Activated CD4-positive, CD25-positive, alpha-beta regulatory T cell treated with anti-CD3 and anti-CD28 coated beads, Interleukin-2, amount 50 U/mL, for 72 hours (primary cell): ENCODE measurements around the gene GLB1L.
"Not testable (repeated sequence)": the region's sequence is repeated elsewhere in the genome, so short reads cannot be mapped to it uniquely, and the experiment has no call there.

Experiments used
- DNase-seq: peaks from one replicate; pipeline ENCODE4 v3.0.0; 2021

Gene GLB1L

GRCh38 chr2:219245148-219245898 is at the start of gene GLB1L, which contains the start of gene STK16:
GLB1L (minus strand) TSS chr2:219245444; CDS start chr2:219243573, 1,871 bp downstream.
STK16 (plus strand) TSS chr2:219245479; CDS start chr2:219246000, 521 bp downstream.
- DNase-seq: peak; percentile 94

DNA sequence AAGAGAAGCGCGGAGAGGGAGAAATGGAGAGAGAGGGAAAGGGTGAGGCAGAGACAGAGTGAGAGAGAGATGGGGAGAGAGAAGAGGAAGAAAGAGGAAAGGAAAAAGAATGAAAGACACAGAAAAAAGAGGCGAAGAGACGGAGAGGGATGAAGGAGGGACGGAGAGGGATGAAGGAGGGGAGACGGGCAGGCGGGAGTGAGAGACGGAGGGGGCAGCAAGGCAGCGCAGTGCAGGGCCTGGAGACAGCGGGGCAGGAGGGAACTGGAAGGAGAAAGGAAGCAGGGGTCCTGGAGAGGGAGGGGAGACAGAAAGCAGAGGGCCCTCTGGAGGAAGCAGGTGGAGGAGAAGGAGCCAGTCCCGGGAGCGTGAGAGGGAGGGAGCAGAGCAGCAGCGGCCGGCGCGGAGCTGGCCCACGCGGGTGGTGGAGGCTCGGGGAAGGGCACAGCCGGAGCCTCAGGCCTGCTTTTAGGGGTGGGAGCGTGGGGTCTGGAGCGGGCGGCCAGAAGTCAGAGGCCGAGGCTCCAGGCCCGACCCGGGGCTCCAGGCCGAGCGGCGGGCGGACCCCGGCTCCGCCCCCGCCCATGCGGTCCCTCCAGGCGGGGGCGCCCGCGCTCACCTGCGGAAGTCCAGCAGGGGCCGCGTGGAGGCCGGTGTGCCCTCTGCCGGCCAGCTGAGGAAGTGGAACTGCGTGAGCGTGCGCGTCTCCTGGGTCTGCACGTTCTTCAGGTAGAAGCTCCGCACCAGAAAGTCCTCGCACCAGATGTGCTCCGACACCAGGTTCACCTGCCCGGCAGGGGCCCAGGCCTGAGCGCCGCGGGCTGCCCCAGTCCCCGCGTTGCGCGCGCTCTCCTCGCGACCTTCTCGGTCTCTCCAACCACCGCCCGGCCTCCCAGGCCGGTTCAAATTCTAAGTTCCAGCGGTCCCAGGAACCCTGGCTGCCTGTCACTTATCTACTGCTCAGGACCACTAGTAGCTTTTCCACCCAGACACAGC is 49.4 kb upstream of the GLB1L start:
- DNase-seq: peak; percentile 93

- DNase-seq: peak; percentile 30
Measured at GRCh38 chr2:219293736-219294231, 48.5 kb upstream of the GLB1L start.

DNA sequence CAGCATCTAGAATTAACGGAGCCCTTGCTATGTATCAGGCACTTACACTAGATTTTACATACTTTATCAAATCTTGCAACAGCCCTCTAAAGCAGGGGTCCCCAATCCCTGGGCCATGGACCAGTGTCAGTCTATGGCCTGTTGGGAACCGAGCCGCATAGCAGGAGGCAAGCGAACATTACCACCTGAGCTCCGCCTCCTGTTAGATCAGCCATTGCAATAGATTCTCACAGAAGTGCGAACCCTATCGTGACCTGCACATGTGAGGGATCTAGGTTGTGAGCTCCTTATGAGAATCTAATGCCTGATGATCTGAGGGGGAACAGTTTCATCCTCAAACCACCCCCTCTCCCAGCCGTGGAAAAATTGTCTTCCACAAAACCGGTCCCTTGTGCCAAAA is 47.4 kb upstream of the GLB1L start:
- peak; percentile 24 for DNase-seq

GRCh38 chr2:219291910-219292490 is 46.8 kb upstream of the GLB1L start:
- DNase-seq: no peak

- no peak for DNase-seq
Measured at GRCh38 chr2:219291394-219291793, 46.1 kb upstream of the GLB1L start.

DNA sequence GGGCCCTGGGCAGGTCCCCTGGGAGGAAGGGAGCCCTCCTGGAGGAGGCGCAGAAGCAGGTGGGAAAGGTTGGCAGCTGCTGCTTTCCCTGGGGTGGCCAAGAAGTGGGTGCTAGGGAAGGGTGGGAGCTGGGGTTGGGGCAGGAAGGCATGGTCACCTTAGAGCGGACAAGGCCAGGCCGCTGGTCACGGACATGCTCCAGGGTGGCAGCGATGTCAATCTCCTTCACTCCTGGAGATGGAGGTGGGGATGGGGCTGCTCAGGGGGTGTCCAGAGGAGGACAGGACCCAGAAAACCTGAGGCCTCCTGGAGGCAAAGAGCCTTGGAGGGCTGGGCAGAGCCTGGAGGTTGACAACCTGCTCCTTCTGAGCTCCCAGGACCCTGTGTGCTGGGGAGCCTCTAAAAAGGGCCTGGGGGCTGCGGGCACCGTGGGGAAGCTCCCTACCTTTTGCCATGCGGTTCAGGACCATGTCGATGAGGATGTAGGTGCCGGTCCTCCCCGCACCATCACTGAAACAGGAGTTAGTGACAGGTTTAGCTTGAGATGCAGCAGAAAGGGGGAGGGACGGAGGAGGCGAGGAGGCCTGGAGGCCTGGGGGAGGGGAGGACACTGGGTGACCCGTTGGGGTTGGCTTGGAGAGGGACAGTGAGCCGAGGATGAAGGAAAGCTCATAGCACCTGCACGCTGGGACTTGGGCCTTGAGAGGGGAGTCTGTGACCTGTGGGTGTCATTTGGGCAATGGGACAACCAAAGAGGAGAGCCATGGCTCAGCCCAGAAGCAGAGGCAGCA is 45.3 kb upstream of the GLB1L start:
- no peak for DNase-seq

GRCh38 chr2:219289537-219290361 is 44.5 kb upstream of the GLB1L start:
- DNase-seq: no peak

- DNase-seq: no peak
Measured at GRCh38 chr2:219289195-219289536, 43.9 kb upstream of the GLB1L start.

DNA sequence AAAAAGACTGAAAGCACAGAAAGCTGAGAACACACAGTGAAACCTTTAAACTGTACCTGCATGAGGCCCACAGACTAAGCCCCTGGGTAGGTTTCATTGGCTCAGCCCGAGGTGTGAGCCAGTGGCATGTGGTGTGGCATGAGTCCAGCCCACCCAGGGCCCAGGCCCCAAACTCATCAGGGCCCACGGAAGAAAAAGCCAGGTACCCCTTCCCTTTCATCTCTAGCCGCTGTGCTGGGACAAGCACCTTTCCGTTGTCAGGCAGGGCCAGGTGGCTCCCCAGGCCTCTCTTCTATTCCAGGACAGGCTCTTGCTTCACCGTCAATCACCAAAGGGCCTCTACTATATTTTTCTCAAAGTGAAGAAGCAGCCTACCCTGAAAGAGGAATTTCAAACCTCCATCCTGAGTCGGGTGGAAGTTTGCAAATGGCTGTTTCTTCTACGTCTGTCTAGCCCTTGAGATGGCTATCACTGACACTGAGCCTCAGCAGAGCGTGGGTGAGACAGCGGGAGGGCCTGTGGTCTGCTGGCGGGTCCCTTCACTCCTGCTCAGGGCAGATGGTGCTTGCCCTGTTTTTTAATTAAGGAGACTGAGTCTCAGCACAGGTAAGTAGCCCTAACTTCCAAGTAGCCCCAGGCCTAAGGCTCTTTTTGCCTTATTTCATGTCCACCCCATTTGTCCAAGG is 42.5 kb upstream of the GLB1L start:
- DNase-seq: no peak

- DNase-seq: not testable (repeated sequence)
Measured at GRCh38 chr2:219287116-219287440, 41.8 kb upstream of the GLB1L start.

DNA sequence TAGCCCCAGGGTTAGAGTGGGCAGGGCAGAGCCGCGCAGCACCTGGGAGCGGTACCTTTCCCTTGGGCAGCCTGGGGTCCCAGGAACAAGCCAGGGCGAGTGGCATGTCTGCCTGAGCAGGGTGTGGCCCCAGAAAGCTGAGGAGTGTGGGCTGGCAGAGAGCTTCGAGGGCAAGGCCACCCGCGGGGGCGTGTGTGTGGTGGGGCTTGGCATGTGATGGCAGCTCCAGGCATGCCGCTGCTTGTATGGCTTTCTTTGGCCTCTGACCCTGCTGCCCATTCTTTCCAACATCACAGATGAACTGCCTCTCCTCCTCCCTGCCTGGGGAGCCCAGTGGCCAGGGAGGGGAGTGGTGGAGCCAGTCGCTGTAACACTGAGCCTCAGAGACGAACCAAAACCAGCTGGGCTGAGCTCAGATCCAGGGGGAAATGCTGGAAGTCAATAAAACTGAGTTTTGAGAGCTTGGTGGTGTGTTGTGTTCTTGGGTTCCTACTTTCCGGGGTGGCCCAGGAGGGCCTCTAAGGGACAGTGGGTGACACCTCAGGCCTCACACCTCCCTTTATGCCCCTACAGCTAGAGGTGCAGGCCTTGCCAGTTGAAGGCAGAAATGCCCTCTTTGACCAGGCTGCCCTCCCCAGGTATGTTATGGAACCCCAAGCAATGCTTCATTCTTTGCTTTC is 41.3 kb upstream of the GLB1L start:
- DNase-seq: no peak

GRCh38 chr2:219285894-219286425 is 40.7 kb upstream of the GLB1L start:
- DNase-seq: no peak

GRCh38 chr2:219285373-219285735 is 40.1 kb upstream of the GLB1L start:
- DNase-seq: no peak

GRCh38 chr2:219284501-219285372 is 39.5 kb upstream of the GLB1L start:
- DNase-seq: no peak

DNA sequence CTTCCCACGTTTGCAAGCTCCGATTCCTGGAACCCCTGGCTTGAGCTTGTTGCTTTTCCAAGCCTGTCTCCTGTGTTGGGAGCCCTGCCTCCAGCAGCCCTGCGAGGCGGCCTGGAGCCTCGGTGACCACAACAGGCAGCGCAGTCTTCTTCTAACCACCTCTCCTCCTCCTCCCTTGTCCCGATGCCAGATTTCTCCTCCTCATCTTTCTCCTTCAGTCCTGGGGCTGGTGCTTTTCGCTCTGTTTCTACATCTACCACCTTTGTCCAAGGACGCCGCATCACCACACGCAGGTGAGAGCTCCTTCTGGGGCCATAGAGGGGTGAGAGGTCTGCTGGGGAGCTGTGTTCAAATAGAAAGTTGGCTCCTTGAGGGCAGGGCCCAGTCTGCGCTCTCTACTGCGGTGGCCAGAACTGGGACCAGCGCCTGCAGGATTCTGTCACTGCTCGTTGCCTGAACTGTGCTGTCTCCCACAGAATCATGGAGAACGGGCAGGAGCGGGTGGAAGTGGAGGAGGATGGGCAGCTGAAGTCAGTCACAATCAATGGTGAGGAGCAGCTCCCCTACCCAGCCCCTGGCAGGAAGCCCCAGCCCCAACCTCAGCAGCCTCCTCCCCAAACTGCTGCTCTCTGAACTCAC is 37.8 kb upstream of the GLB1L start:
- DNase-seq: no peak

- DNase-seq: no peak
Measured at GRCh38 chr2:219282375-219282774, 37.1 kb upstream of the GLB1L start.

GRCh38 chr2:219281588-219281987 is 36.3 kb upstream of the GLB1L start:
- DNase-seq: no peak

DNA sequence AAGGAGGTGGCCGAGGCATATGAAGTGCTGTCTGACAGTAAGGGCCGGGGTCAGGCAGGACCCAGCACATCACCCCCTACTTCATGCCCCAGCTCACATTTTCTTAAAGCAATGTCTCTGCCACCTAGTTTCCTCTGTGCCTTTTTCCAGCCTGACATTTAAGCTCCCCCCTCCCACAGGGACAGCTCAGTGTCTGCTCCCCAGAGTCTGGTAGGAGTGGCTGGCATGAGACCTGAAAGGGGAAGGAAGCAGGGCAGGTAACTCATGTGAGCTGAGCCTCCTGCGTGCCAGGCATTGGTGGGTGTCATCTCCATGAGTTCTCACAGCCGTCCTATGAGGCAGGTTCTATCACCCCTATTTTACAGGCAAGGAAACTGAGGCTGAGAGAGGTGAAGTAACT is 35.4 kb upstream of the GLB1L start:
- DNase-seq: no peak
